IMR-90 (cell line): Measurements from ENCODE around the gene CUBN. TPM values are rescaled to one million over a fixed set of nuclear protein-coding genes. Genes with fewer than 3 reads are reported as not detected.

Experiments
- ATAC-seq: fragments of 200-7000 bp; cut with Tn5 transposase; 2 replicates; pipeline ENCODE4 v1.9.1; 2020; ENCODE audit warnings: low read depth, mild to moderate bottlenecking, moderate library complexity
- BruUV-seq: library from RNA; stranded (reverse); fragments of 400-500 nt; replicated peaks from 2 replicates; lab custom pipeline; 2021; lab: Mats Ljungman, UMichigan
- CTCF ChIA-PET: fragments of 300-600 bp; formaldehyde crosslinking; extraction: SDS; loops from one replicate; lab custom pipeline; 2021; ENCODE audit warnings: antibody characterized with exemption; lab: Yijun Ruan, JAX
- POLR2A ChIA-PET: fragments of 300-600 bp; sonication (Branson Sonifier 250); formaldehyde crosslinking; loops from one replicate; lab custom pipeline; 2022; ENCODE audit warnings: antibody characterized with exemption; ENCODE audit not compliant: unreplicated experiment; lab: Charles Lee
- DNase-seq: peaks from one replicate; pipeline ENCODE4 v3.0.0; 2013
- H2AFZ ChIP-seq: replicated peaks from 2 replicates; pipeline ENCODE3; 2013; ENCODE audit warnings: low read length, mild to moderate bottlenecking; ENCODE audit not compliant: poor library complexity
- H2AK5ac ChIP-seq: 2 replicates; pipeline ENCODE4 v1.6.1; 2013; ENCODE audit warnings: low read depth, low read length, inconsistent platforms
- H2AK9ac ChIP-seq: replicated peaks from 2 replicates; pipeline ENCODE3; 2013; ENCODE audit warnings: mild to moderate bottlenecking, low read depth, low read length, moderate library complexity; ENCODE audit not compliant: poor library complexity
- H2BK120ac ChIP-seq: 2 replicates; pipeline ENCODE4 v1.6.1; 2013; ENCODE audit warnings: low read depth, low read length, inconsistent platforms
- H2BK15ac ChIP-seq: 3 replicates; pipeline ENCODE4 v1.6.1; 2013; ENCODE audit warnings: low read depth, low read length, inconsistent platforms
- H2BK20ac ChIP-seq: 2 replicates; pipeline ENCODE4 v1.6.1; 2013; ENCODE audit warnings: low read depth, mild to moderate bottlenecking, inconsistent platforms, low read length, moderate library complexity
- H2BK5ac ChIP-seq: 2 replicates; pipeline ENCODE4 v1.6.1; 2013; ENCODE audit warnings: mild to moderate bottlenecking, low read depth, low read length, inconsistent platforms; ENCODE audit not compliant: poor library complexity, severe bottlenecking
- H3K14ac ChIP-seq: replicated peaks from 2 replicates; pipeline ENCODE4 v1.6.1; 2013; ENCODE audit warnings: low read depth, low read length, inconsistent platforms
- H3K18ac ChIP-seq: 2 replicates; pipeline ENCODE4 v1.6.1; 2013; ENCODE audit warnings: low read depth, low read length, control low read depth
- H3K23ac ChIP-seq: 2 replicates; pipeline ENCODE4 v1.6.1; 2013; ENCODE audit warnings: low read depth, low read length, inconsistent platforms
- H3K27ac ChIP-seq: 2 replicates; pipeline ENCODE4 v1.5.1; 2013; ENCODE audit warnings: mild to moderate bottlenecking, control low read depth, low read length; ENCODE audit not compliant: insufficient read depth
- H3K27me3 ChIP-seq: 2 replicates; pipeline ENCODE4 v1.6.1; 2013; ENCODE audit warnings: low read length; ENCODE audit not compliant: control insufficient read depth, insufficient read depth
- H3K36me3 ChIP-seq: 2 replicates; pipeline ENCODE4 v1.6.1; 2013; ENCODE audit warnings: low read length, mixed read lengths; ENCODE audit not compliant: control insufficient read depth, insufficient read depth
- H3K4ac ChIP-seq: 2 replicates; pipeline ENCODE4 v1.6.1; 2013; ENCODE audit warnings: low read depth, low read length, inconsistent platforms
- H3K4me1 ChIP-seq: 2 replicates; pipeline ENCODE4 v1.6.1; 2013; ENCODE audit warnings: low read length, mixed read lengths; ENCODE audit not compliant: control insufficient read depth, insufficient read depth
- H3K4me2 ChIP-seq: 2 replicates; pipeline ENCODE4 v1.6.1; 2013; ENCODE audit warnings: low read depth, mild to moderate bottlenecking, control low read depth, low read length, moderate library complexity
- H3K4me3 ChIP-seq: 2 replicates; pipeline ENCODE4 v1.5.1; 2013; ENCODE audit warnings: low read depth, mild to moderate bottlenecking, control low read depth, low read length, moderate library complexity; ENCODE audit not compliant: insufficient read depth
- H3K56ac ChIP-seq: 2 replicates; pipeline ENCODE4 v1.6.1; 2013; ENCODE audit warnings: low read length, inconsistent platforms; ENCODE audit not compliant: insufficient read depth; ENCODE audit errors: extremely low read depth
- H3K79me1 ChIP-seq, 2 experiments: 2 replicates each; pipeline ENCODE4 v1.6.1; 2013; ENCODE audit warnings: low read length in 2 of 2, inconsistent platforms in 1 of 2, low read depth in 1 of 2
- H3K9ac ChIP-seq: 2 replicates; pipeline ENCODE4 v1.6.1; 2013; ENCODE audit warnings: low read depth, low read length, control low read depth
- H3K9me1 ChIP-seq: 2 replicates; pipeline ENCODE4 v1.6.1; 2013; ENCODE audit warnings: low read length, inconsistent platforms; ENCODE audit not compliant: insufficient read depth
- H3K9me3 ChIP-seq: 2 replicates; pipeline ENCODE4 v1.6.1; 2013; ENCODE audit warnings: low read length; ENCODE audit not compliant: control insufficient read depth, insufficient read depth
- H4K20me1 ChIP-seq: 2 replicates; pipeline ENCODE4 v1.6.1; 2013; ENCODE audit warnings: low read length, inconsistent platforms; ENCODE audit not compliant: insufficient read depth
- H4K5ac ChIP-seq: 2 replicates; pipeline ENCODE4 v1.6.1; 2013; ENCODE audit warnings: mild to moderate bottlenecking, low read depth, low read length, control low read depth
- H4K8ac ChIP-seq, 2 experiments: 2 replicates each; pipeline ENCODE4 v1.6.1; 2013; ENCODE audit warnings: low read depth in 2 of 2, low read length in 2 of 2, control low read depth in 1 of 2, inconsistent platforms in 1 of 2
- H4K91ac ChIP-seq: 2 replicates; pipeline ENCODE4 v1.6.1; 2013; ENCODE audit warnings: low read depth, low read length, inconsistent platforms; ENCODE audit not compliant: insufficient read depth
- BHLHE40 ChIP-seq: fragments of 150-350 bp; IDR thresholded peaks from 2 replicates; pipeline ENCODE4 v1.6.1; 2016; ENCODE audit warnings: mild to moderate bottlenecking, low read depth, low read length
- CHD1 ChIP-seq: IDR thresholded peaks from 2 replicates; pipeline ENCODE4 v1.6.1; 2012; ENCODE audit warnings: low read depth, low read length, improper control_type of control experiment
- FOS ChIP-seq: fragments of 150-350 bp; IDR thresholded peaks from 2 replicates; pipeline ENCODE4 v1.6.1; 2016; ENCODE audit warnings: low read depth, low read length
- MAFK ChIP-seq: IDR thresholded peaks from 2 replicates; pipeline ENCODE4 v1.6.1; 2012; ENCODE audit warnings: low read depth, low read length, improper control_type of control experiment
- MXI1 ChIP-seq: IDR thresholded peaks from 2 replicates; pipeline ENCODE4 v1.6.1; 2012; ENCODE audit warnings: low read depth, mild to moderate bottlenecking, low read length, moderate library complexity, borderline replicate concordance
- NFE2L2 ChIP-seq: fragments of 150-350 bp; IDR thresholded peaks from 2 replicates; pipeline ENCODE4 v1.6.1; 2016; ENCODE audit warnings: low read depth, mild to moderate bottlenecking, low read length
- RFX5 ChIP-seq: IDR thresholded peaks from 2 replicates; pipeline ENCODE4 v1.8.0; 2012; ENCODE audit warnings: low read depth, mild to moderate bottlenecking, low read length, moderate library complexity
- WGBS, 2 experiments: methylation state at CpG; one replicate each; pipeline versions ENCODE4 v1.1.5 to v1.1.7; 2013; ENCODE audit warnings: missing lambda C conversion rate in 2 of 2; ENCODE audit not compliant: insufficient read length in 1 of 2; ENCODE audit errors: extremely low coverage in 2 of 2; 5-methylcytosine and 5-hydroxymethylcytosine counted together
- dilution Hi-C: fragments of 300-500 bp; cut with HindIII; formaldehyde crosslinking; loops from one replicate; pipeline ENCODE4 v1.14.3; 2018; ENCODE audit warnings: low sequenced_read_pairs; ENCODE audit not compliant: unreplicated experiment
- in situ Hi-C: fragments of 300-500 bp; cut with MboI; formaldehyde crosslinking; loops from 3 replicates; pipeline ENCODE4 v1.14.3; 2019; ENCODE audit warnings: low sequenced_read_pairs, inconsistent platforms, mixed read lengths
- intact Hi-C: fragments of 100-400 bp; cut with micrococcal nuclease; formaldehyde crosslinking; loops from 2 replicates; pipeline ENCODE4 v1.10.0; 2022
- polyA plus RNA-seq, 3 experiments: library from polyadenylated mRNA; depleted of rRNA; stranded (reverse); fragments of >200 nt; gene quantifications; 2 replicates each; pipeline ENCODE4 v1.2.3, GENCODE V29; 2012; ENCODE audit warnings: low replicate concordance in 1 of 3
- total RNA-seq: library from RNA; depleted of rRNA; stranded (reverse); fragments of >200 nt; gene quantifications from 2 replicates; pipeline ENCODE4 v1.2.3, GENCODE V29; 2012
- TF ChIP-seq, protein P1 (sequence below): fragments of 150-350 bp; IDR thresholded peaks from 2 replicates; pipeline ENCODE4 v1.6.1; 2016; ENCODE audit warnings: low read depth, mild to moderate bottlenecking, low read length, moderate library complexity, borderline replicate concordance
- TF ChIP-seq, protein P2 (sequence below): fragments of 150-350 bp; IDR thresholded peaks from 2 replicates; pipeline ENCODE4 v1.6.1; 2017; ENCODE audit warnings: mild to moderate bottlenecking, antibody characterized with exemption, low read length, low read depth

Gene CUBN
- total and polyA plus RNA-seq, 2 of the 4 experiments (the other 2 are of a cell fraction) = 0.19 to 0.54 TPM

- intact Hi-C loops (no loop called here), in situ Hi-C loops (no loop called here), dilution Hi-C loops (no loop called here)
- BruUV-seq = no TSS peak
- Histone ChIP-seq H4K8ac (no peak overlapping the region), H3K4me1 (peaks cover 2% of the 10 kb centered on the region; the same call in 1 of the 2 replicates), H3K14ac (peak overlapping the region; percentile 45; the same call in 1 of the 2 replicates), H3K79me1 (no peaks in the 10 kb centered on the region), H2AFZ (no peak overlapping the region), H2AK9ac (no peak overlapping the region), H2AK5ac (no peak overlapping the region), H3K4ac (peak overlapping the region; percentile 31; the same call in 1 of the 2 replicates), H3K9me1 (0 out of 2 replicates have a peak, but pooled peaks cover 3% of the 10 kb centered on the region), H3K23ac (peak overlapping the region; percentile 4; the same call in 1 of the 2 replicates), H3K4me3 (no peak overlapping the region), H4K5ac (no peak overlapping the region), H3K9me3 (no peaks in the 10 kb centered on the region), H3K36me3 (no peaks in the 10 kb centered on the region), H2BK120ac (peak overlapping the region; percentile 13; the same call in 1 of the 2 replicates), H2BK5ac (peak overlapping the region; percentile 29), H3K27me3 (no peaks in the 10 kb centered on the region), H3K4me2 (no peak overlapping the region), H3K27ac (no peak overlapping the region), H4K91ac (no peak overlapping the region), H4K20me1 (no peaks in the 10 kb centered on the region), H3K18ac (peak overlapping the region; percentile 78), H2BK15ac (peak overlapping the region; percentile 82; the same call in 2 of the 3 replicates), H2BK20ac (no peak overlapping the region), H3K9ac (no peak overlapping the region), H3K56ac (no peak overlapping the region)
- no CpG with 5 or more reads among the region's 4 CpGs for WGBS, 2 experiments
- ChIA-PET CTCF (no interaction called here), POLR2A (no interaction called here)
- ATAC-seq = no peak
- TF ChIP-seq MAFK (no peak), NFE2L2 (no peak), FOS (no peak), CHD1 (no peak), MXI1 (no peak), RFX5 (no peak), BHLHE40 (no peak)
- TF ChIP-seq, protein P1, sequence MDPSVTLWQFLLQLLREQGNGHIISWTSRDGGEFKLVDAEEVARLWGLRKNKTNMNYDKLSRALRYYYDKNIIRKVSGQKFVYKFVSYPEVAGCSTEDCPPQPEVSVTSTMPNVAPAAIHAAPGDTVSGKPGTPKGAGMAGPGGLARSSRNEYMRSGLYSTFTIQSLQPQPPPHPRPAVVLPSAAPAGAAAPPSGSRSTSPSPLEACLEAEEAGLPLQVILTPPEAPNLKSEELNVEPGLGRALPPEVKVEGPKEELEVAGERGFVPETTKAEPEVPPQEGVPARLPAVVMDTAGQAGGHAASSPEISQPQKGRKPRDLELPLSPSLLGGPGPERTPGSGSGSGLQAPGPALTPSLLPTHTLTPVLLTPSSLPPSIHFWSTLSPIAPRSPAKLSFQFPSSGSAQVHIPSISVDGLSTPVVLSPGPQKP = no peak
- TF ChIP-seq, protein P2, sequence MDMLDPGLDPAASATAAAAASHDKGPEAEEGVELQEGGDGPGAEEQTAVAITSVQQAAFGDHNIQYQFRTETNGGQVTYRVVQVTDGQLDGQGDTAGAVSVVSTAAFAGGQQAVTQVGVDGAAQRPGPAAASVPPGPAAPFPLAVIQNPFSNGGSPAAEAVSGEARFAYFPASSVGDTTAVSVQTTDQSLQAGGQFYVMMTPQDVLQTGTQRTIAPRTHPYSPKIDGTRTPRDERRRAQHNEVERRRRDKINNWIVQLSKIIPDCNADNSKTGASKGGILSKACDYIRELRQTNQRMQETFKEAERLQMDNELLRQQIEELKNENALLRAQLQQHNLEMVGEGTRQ = no peak
- no peak for DNase-seq
Observed at GRCh38 chr10:16942381-16943078, 187.1 kb downstream of the CUBN start.
